Spleen (tissue), 11 donors: ENCODE measurements around the gene PGF. TPM values are rescaled to one million over a fixed set of nuclear protein-coding genes. Genes with fewer than 3 reads are reported as not detected.

ENCODE experiments used
- DNase-seq: peaks from one replicate; pipeline ENCODE4 v3.0.0-alpha.2; 2020
- H3K27ac ChIP-seq, 8 donors: fragments of 200-600 bp; sonication (generic) in 7 of 8; 1 replicate in 4 of 8; 2 replicates in 4 of 8; pipeline versions ENCODE4 v1.5.0 to v1.8.0; 2016 to 2021; ENCODE audit warnings: inconsistent platforms in 4 of 8, mild to moderate bottlenecking in 4 of 8, moderate library complexity in 1 of 8
- H3K27me3 ChIP-seq, 7 donors: fragments of 200-600 bp; sonication (generic) in 6 of 7; replicated peaks in 1 of 7; 1 replicate in 4 of 7; 2 replicates in 3 of 7; pipeline versions ENCODE4 v1.5.0 to v1.8.0; 2016 to 2021; ENCODE audit warnings: inconsistent platforms in 3 of 7, mild to moderate bottlenecking in 1 of 7
- H3K36me3 ChIP-seq, 6 donors: fragments of 200-600 bp; sonication (generic) in 5 of 6; 1 replicate in 4 of 6; 2 replicates in 2 of 6; pipeline versions ENCODE4 v1.5.0 to v1.8.0; 2016 to 2021; ENCODE audit warnings: inconsistent platforms in 2 of 6
- H3K4me1 ChIP-seq, 6 donors: fragments of 200-600 bp; sonication (generic) in 5 of 6; 1 replicate in 3 of 6; 2 replicates in 3 of 6; pipeline versions ENCODE4 v1.5.0 to v1.8.0; 2016 to 2021; ENCODE audit warnings: inconsistent platforms in 3 of 6
- H3K4me3 ChIP-seq, 8 donors: fragments of 200-600 bp; sonication (generic) in 7 of 8; 1 replicate in 4 of 8; 2 replicates in 4 of 8; pipeline versions ENCODE4 v1.5.0 to v1.8.0; 2016 to 2021; ENCODE audit warnings: inconsistent platforms in 4 of 8, mild to moderate bottlenecking in 4 of 8, moderate library complexity in 2 of 8
- H3K9me3 ChIP-seq, 8 donors: fragments of 200-600 bp; sonication (generic) in 7 of 8; 1 replicate in 4 of 8; 2 replicates in 4 of 8; pipeline versions ENCODE4 v1.5.0 to v1.8.0; 2016 to 2021; ENCODE audit warnings: inconsistent platforms in 4 of 8
- POLR2A ChIP-seq, 3 donors: fragments of 450-650 bp; IDR thresholded peaks; one replicate each; pipeline ENCODE4 v1.5.1; 2017; ENCODE audit warnings: antibody characterized with exemption in 3 of 3, mild to moderate bottlenecking in 1 of 3
- POLR2AphosphoS5 ChIP-seq, 3 donors: sonication (generic); formaldehyde crosslinking; IDR thresholded peaks; one replicate each; pipeline ENCODE4 v1.5.1; 2017; ENCODE audit warnings: antibody characterized with exemption in 3 of 3
- WGBS, 5 donors: extraction: QIAGEN DNeasy Blood & Tissue Kit in 3 of 5; methylation state at CpG; one replicate each; pipeline versions ENCODE4 v1.1.5 to v1.1.7; 2013 to 2018; 5-methylcytosine and 5-hydroxymethylcytosine counted together
- intact Hi-C: fragments of 100-400 bp; cut with DNase I; formaldehyde crosslinking; loops from one replicate; pipeline ENCODE4 v1.15.0; 2023; ENCODE audit warnings: low total_unique reads
- polyA plus RNA-seq, 3 donors: library from polyadenylated mRNA; stranded (reverse); fragments of 200-250 nt; gene quantifications; one replicate each; pipeline ENCODE4 v1.2.1, GENCODE V29; 2013
- total RNA-seq, 7 donors: library from RNA; depleted of rRNA in 3 of 7; stranded (reverse); fragments of >200 nt in 3 of 7; fragmentation: NEBNext Ultra II Directional in 4 of 7; extraction: Animal tissue kit (Norgen Biotek cat#: 25700) in 4 of 7; gene quantifications; one replicate each; pipeline versions ENCODE4 v1.1.0 to v1.2.1, GENCODE V29; 2016 to 2021
- TF ChIP-seq, protein P1 (sequence below), 11 experiments: fragments of 200-600 bp in 7 of 11; fragments of 450-650 bp in 4 of 11; sonication (generic) in 4 of 11; IDR thresholded peaks in 8 of 11; conservative IDR thresholded peaks in 3 of 11; 1 replicate in 7 of 11; 2 replicates in 4 of 11; pipeline versions ENCODE4 v1.4.0 to v1.8.0; 2016 to 2021; ENCODE audit warnings: antibody characterized with exemption in 11 of 11, inconsistent platforms in 4 of 11, mild to moderate bottlenecking in 1 of 11
- donor health status: healthy with polysubstance abuse.
- donor health status: DM: no; HTN: no; CAD: no; lungs with moderate emphysema.
- donor health status: DM: no; HTN: no; CAD: no.
- donor health status: Bipolar disorder and iron deficiency.
- donor health status: healthy.
- donor health status: DM: no; HTN: no; CAD: no.
- donor health status: DM: yes; HTN: yes; CAD: no.

The PGF gene
- total and polyA plus RNA-seq, 10 donors = 0.87 to 7.7 (median 2.7) TPM

DNA sequence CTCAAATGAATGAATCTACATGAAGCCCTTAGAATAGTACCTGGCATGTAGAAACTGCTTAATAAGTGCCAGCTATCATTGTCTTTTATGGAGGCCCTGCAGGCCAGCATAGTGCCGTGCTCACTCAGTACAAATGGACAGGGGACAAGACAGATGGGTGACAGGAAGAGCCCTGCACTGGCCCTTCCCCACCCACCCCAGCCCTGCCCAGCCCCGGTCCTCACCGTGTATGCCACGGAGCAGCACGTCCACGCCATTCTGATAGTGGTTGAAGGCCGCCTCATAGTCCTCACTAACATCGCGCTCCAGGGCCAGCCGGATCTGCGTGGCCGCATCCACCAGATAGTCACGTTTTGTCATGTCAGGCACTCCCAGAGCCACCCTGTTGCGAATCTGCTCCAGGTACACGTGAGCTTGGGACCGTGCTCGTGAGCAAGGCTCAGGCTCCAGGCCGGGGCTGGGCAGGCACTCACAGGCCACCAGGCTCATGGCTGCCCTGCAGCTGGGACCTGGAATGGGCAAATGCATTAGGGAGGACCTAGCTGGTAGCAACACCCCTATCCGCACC is 34.3 kb downstream of the PGF start:
- 89 to 97% (median 92%) methylated on average over 13 to 19 of the region's 19 CpGs for WGBS, 5 donors
- Histone ChIP-seq H3K36me3 (no peaks in the 10 kb centered on the region), H3K9me3 (no peaks in the 10 kb centered on the region), H3K27me3 (peaks cover 0 to 17% (median 0%) of the 10 kb centered on the region in 7 donors), H3K27ac (no peak overlapping the region), H3K4me1 (peaks cover 0 to 36% (median 22%) of the 10 kb centered on the region in 6 donors), H3K4me3 (no peak overlapping the region)
- DNase-seq = no peak
- TF ChIP-seq, protein P1, sequence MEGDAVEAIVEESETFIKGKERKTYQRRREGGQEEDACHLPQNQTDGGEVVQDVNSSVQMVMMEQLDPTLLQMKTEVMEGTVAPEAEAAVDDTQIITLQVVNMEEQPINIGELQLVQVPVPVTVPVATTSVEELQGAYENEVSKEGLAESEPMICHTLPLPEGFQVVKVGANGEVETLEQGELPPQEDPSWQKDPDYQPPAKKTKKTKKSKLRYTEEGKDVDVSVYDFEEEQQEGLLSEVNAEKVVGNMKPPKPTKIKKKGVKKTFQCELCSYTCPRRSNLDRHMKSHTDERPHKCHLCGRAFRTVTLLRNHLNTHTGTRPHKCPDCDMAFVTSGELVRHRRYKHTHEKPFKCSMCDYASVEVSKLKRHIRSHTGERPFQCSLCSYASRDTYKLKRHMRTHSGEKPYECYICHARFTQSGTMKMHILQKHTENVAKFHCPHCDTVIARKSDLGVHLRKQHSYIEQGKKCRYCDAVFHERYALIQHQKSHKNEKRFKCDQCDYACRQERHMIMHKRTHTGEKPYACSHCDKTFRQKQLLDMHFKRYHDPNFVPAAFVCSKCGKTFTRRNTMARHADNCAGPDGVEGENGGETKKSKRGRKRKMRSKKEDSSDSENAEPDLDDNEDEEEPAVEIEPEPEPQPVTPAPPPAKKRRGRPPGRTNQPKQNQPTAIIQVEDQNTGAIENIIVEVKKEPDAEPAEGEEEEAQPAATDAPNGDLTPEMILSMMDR (IDR thresholded peaks at IDR 0.05 in 8 of 11, conservative IDR thresholded peaks at IDR 0.05 in 3 of 11) = no peak
- TF ChIP-seq POLR2A (IDR thresholded peaks at IDR 0.05) = no peak
- no peak for TF ChIP-seq POLR2AphosphoS5 (IDR thresholded peaks at IDR 0.05)
- intact Hi-C loops = no loop called here

DNA sequence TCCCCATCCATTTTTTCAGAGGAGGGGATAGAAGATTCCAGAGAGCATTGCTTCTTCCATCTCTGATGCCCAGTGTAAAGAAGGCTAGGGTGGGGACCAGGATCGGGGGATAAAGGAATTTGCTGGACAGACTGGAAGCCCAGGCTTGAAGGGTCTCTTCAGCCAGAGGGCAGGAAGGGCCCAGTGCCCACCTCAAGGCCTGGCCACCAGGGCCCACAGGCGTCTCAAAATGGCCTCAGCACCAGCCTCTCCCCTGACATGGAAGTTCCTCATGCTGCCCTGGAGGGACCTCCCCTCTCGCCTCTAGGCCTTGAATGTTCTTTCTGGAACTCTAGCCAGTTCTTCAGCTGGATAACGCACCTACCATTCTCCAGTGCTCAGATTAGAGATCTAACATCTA is 35.1 kb downstream of the PGF start:
- H3K27me3 ChIP-seq = peaks cover 0 to 17% (median 0%) of the 10 kb centered on the region in 7 donors
- H3K4me3 ChIP-seq = no peak overlapping the region
- peaks cover 0 to 36% (median 22%) of the 10 kb centered on the region in 6 donors for H3K4me1 ChIP-seq
- WGBS, 5 donors = 87 to 93% (median 92%) methylated on average over 4 of the region's 4 CpGs
- no peak for TF ChIP-seq POLR2A (IDR thresholded peaks at IDR 0.05)
- TF ChIP-seq, protein P1 (IDR thresholded peaks at IDR 0.05 in 8 of 11, conservative IDR thresholded peaks at IDR 0.05 in 3 of 11) = no peak
- TF ChIP-seq POLR2AphosphoS5 (IDR thresholded peaks at IDR 0.05) = no peak
- H3K9me3 ChIP-seq = no peaks in the 10 kb centered on the region
- DNase-seq = no peak
- H3K36me3 ChIP-seq = no peaks in the 10 kb centered on the region
- H3K27ac ChIP-seq = no peak overlapping the region
- intact Hi-C loops = no loop called here

DNA sequence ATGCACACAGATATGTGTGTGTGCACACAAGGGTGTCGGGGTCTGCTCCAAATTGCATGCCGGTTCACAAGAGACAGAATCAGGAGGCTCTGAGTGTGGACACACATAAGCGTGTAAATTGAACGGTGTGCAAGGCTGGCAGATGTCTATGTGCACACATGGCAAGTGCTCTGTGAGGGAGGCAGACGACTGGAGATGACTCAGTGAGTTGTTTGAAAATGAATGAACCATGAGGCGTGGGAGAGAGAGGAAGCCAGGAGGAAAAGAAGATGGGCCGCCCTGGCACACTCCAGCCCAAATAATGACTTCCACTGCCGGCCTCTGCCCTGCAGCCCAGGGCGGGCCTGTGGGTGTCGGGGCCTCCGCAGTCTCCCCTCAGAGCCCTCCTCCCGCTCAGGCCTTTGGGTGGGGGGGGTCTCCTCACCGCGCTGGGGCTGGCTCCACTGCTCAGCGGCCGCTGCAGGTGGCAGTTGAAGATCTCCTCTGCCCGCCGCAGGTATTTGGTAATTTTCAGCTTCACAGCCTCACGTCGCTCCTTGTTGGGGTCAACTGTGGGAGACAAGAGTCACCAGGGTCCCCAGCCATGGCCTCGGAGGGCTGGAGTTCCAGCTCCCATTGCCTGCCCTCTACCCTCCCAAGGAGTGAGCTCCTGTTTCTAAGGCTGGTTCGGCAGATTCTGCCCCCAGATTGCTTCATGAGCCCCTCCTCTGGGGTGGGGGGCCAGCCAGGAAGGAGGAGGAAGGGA is 35.8 kb downstream of the PGF start:
- DNase-seq = peak; percentile 43
- Histone ChIP-seq H3K4me1 (peaks cover 0 to 37% (median 22%) of the 10 kb centered on the region in 6 donors), H3K27me3 (peaks cover 0 to 17% (median 0%) of the 10 kb centered on the region in 7 donors), H3K36me3 (no peaks in the 10 kb centered on the region), H3K27ac (no peak overlapping the region), H3K9me3 (no peaks in the 10 kb centered on the region), H3K4me3 (no peak overlapping the region)
- TF ChIP-seq, protein P1 (IDR thresholded peaks at IDR 0.05 in 8 of 11, conservative IDR thresholded peaks at IDR 0.05 in 3 of 11) = no peak
- TF ChIP-seq POLR2AphosphoS5 (IDR thresholded peaks at IDR 0.05) (no peak), POLR2A (IDR thresholded peaks at IDR 0.05) (no peak)
- 83 to 93% (median 86%) methylated on average over 22 of the region's 22 CpGs for whole genome bisulfite sequencing, 5 donors
- intact Hi-C loops = no loop called here

DNA sequence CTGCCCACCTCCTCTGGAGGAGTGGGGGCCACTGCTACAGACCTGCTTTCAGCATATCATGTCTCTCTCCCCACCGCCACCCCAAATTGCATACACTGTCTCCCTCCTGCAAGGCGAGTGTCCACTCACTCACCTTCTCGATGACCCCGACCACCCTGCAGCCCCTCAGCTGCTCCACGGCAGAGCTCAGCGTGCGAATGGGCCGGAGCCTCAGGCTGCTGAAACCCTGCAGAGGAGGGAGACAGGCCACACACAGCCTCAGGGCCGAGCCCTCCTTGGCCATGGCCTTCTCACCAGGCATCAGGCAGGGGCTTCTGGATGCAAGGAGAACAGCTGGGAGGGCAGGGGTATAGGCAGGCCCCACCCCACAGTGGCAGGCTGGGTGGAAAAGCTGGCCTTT is 37.0 kb downstream of the PGF start:
- intact Hi-C loops = no loop called here
- 91 to 98% (median 95%) methylated on average over 9 of the region's 9 CpGs for WGBS, 5 donors
- H3K36me3 ChIP-seq = no peaks in the 10 kb centered on the region
- H3K4me3 ChIP-seq = no peak overlapping the region
- H3K27ac ChIP-seq = no peak overlapping the region
- no peak for DNase-seq
- no peaks in the 10 kb centered on the region for H3K9me3 ChIP-seq
- peaks cover 0 to 11% (median 0%) of the 10 kb centered on the region in 7 donors for H3K27me3 ChIP-seq
- peaks cover 0 to 38% (median 20%) of the 10 kb centered on the region in 6 donors for H3K4me1 ChIP-seq
- TF ChIP-seq, protein P1 (IDR thresholded peaks at IDR 0.05 in 8 of 11, conservative IDR thresholded peaks at IDR 0.05 in 3 of 11) = no peak
- TF ChIP-seq POLR2AphosphoS5 (IDR thresholded peaks at IDR 0.05) (no peak), POLR2A (IDR thresholded peaks at IDR 0.05) (no peak)
